Neuron (in vitro differentiated cells): ENCODE measurements around the gene ZDHHC3.

Experiments
- H2AFZ ChIP-seq: one replicate; pipeline ENCODE4 v1.6.1; 2013; ENCODE audit warnings: low read depth, mild to moderate bottlenecking, inconsistent platforms, low read length, moderate library complexity
- H3K27me3 ChIP-seq: one replicate; pipeline ENCODE4 v1.6.1; 2013; ENCODE audit warnings: low read length; ENCODE audit not compliant: insufficient read depth
- H3K36me3 ChIP-seq: one replicate; pipeline ENCODE4 v1.6.1; 2013; ENCODE audit warnings: low read length; ENCODE audit not compliant: insufficient read depth
- H3K4me1 ChIP-seq: one replicate; pipeline ENCODE4 v1.6.1; 2013; ENCODE audit warnings: low read length; ENCODE audit not compliant: insufficient read depth
- H3K4me3 ChIP-seq: 2 replicates; pipeline ENCODE4 v1.5.1; 2013; ENCODE audit warnings: mild to moderate bottlenecking, low read length, moderate library complexity
- H3K9me3 ChIP-seq: one replicate; pipeline ENCODE4 v1.6.1; 2013; ENCODE audit warnings: low read length

The ZDHHC3 gene

GRCh38 chr3:44886561-44886960 is 89.4 kb downstream of the ZDHHC3 start:
- H2AFZ ChIP-seq: no peak overlapping the region
- H3K4me1 ChIP-seq: no peaks in the 10 kb centered on the region
- H3K27me3 ChIP-seq: no peaks in the 10 kb centered on the region
- peaks cover 3% of the 10 kb centered on the region for H3K9me3 ChIP-seq
- H3K4me3 ChIP-seq: no peak overlapping the region
- no peaks in the 10 kb centered on the region for H3K36me3 ChIP-seq

GRCh38 chr3:44885618-44886017 is 90.4 kb downstream of the ZDHHC3 start:
- H3K27me3 ChIP-seq: no peaks in the 10 kb centered on the region
- no peaks in the 10 kb centered on the region for H3K4me1 ChIP-seq
- no peak overlapping the region for H3K4me3 ChIP-seq
- no peaks in the 10 kb centered on the region for H3K36me3 ChIP-seq
- H2AFZ ChIP-seq: no peak overlapping the region
- H3K9me3 ChIP-seq: peaks cover 3% of the 10 kb centered on the region

GRCh38 chr3:44883999-44884431 is 92.0 kb downstream of the ZDHHC3 start:
- no peaks in the 10 kb centered on the region for H3K36me3 ChIP-seq
- H3K27me3 ChIP-seq: no peaks in the 10 kb centered on the region
- H3K4me1 ChIP-seq: no peaks in the 10 kb centered on the region
- H3K4me3 ChIP-seq: no peak overlapping the region
- H3K9me3 ChIP-seq: peaks cover 3% of the 10 kb centered on the region
- no peak overlapping the region for H2AFZ ChIP-seq

- Histone ChIP-seq H3K27me3 (no peaks in the 10 kb centered on the region), H3K4me1 (no peaks in the 10 kb centered on the region), H3K9me3 (peaks cover 3% of the 10 kb centered on the region), H3K4me3 (no peak overlapping the region), H3K36me3 (no peaks in the 10 kb centered on the region), H2AFZ (no peak overlapping the region)
Observed at GRCh38 chr3:44883213-44883955, 92.6 kb downstream of the ZDHHC3 start.

GRCh38 chr3:44880284-44880683 is 95.7 kb downstream of the ZDHHC3 start:
- H3K4me1 ChIP-seq: no peaks in the 10 kb centered on the region
- H3K27me3 ChIP-seq: no peaks in the 10 kb centered on the region
- no peak overlapping the region for H3K4me3 ChIP-seq
- no peaks in the 10 kb centered on the region for H3K36me3 ChIP-seq
- H3K9me3 ChIP-seq: peaks cover 3% of the 10 kb centered on the region
- no peak overlapping the region for H2AFZ ChIP-seq

GRCh38 chr3:44877333-44877732 is 98.6 kb downstream of the ZDHHC3 start:
- H3K4me3 ChIP-seq: no peak overlapping the region
- H3K4me1 ChIP-seq: no peaks in the 10 kb centered on the region
- H3K27me3 ChIP-seq: no peaks in the 10 kb centered on the region
- no peak overlapping the region for H2AFZ ChIP-seq
- H3K36me3 ChIP-seq: peaks cover 6% of the 10 kb centered on the region
- H3K9me3 ChIP-seq: no peaks in the 10 kb centered on the region

GRCh38 chr3:44875596-44875995 is 100.4 kb downstream of the ZDHHC3 start:
- no peak overlapping the region for H2AFZ ChIP-seq
- H3K4me3 ChIP-seq: no peak overlapping the region
- H3K36me3 ChIP-seq: peaks cover 6% of the 10 kb centered on the region
- H3K9me3 ChIP-seq: no peaks in the 10 kb centered on the region
- no peaks in the 10 kb centered on the region for H3K27me3 ChIP-seq
- no peaks in the 10 kb centered on the region for H3K4me1 ChIP-seq
